NB4 (cell line): ENCODE measurements around the gene ATP5MC2.

Experiments
- MYC ChIP-seq: IDR thresholded peaks from 2 replicates; pipeline ENCODE4 v1.6.1; 2011; ENCODE audit warnings: low read depth, low read length
- POLR2A ChIP-seq: IDR thresholded peaks from 2 replicates; pipeline ENCODE4 v1.6.1; 2011; ENCODE audit warnings: mild to moderate bottlenecking; ENCODE audit not compliant: insufficient read length; ENCODE audit errors: extremely low read depth
- TF ChIP-seq, protein P1 (sequence below): IDR thresholded peaks from one replicate; pipeline ENCODE4 v1.5.1; 2012; ENCODE audit warnings: low read depth, low read length
- TF ChIP-seq, protein P2 (sequence below): IDR thresholded peaks from 2 replicates; pipeline ENCODE4 v1.6.1; 2011; ENCODE audit warnings: low read depth, low read length

DNA sequence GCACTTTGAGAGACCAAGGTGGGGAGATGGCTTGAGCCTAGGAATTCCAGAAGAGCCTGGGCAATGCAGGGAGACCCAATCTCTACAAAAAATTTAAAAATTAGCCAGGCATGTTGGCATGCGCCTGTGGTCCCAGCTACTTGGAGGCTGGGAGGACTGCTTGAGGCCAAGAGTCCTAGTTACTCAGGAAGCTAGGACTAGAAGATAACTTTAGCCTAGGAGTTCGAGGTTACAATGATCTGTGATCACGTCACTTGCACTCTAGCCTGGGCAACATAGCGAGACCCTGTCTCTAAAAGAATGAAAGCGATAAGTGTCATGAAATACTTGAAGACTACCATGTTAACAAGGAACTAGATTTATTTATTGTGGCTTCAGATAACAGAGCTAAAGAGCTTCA, 53.2 kb downstream of the ATP5MC2 start:
- TF ChIP-seq, protein P1, sequence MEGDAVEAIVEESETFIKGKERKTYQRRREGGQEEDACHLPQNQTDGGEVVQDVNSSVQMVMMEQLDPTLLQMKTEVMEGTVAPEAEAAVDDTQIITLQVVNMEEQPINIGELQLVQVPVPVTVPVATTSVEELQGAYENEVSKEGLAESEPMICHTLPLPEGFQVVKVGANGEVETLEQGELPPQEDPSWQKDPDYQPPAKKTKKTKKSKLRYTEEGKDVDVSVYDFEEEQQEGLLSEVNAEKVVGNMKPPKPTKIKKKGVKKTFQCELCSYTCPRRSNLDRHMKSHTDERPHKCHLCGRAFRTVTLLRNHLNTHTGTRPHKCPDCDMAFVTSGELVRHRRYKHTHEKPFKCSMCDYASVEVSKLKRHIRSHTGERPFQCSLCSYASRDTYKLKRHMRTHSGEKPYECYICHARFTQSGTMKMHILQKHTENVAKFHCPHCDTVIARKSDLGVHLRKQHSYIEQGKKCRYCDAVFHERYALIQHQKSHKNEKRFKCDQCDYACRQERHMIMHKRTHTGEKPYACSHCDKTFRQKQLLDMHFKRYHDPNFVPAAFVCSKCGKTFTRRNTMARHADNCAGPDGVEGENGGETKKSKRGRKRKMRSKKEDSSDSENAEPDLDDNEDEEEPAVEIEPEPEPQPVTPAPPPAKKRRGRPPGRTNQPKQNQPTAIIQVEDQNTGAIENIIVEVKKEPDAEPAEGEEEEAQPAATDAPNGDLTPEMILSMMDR = no peak
- TF ChIP-seq POLR2A (no peak), MYC (no peak)
- TF ChIP-seq, protein P2, sequence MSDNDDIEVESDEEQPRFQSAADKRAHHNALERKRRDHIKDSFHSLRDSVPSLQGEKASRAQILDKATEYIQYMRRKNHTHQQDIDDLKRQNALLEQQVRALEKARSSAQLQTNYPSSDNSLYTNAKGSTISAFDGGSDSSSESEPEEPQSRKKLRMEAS = no peak
